ENCODE data around the gene ZNF653. TPM values are rescaled to one million over a fixed set of nuclear protein-coding genes. Genes with fewer than 3 reads are reported as not detected.

Gene ZNF653
- 12.9 TPM for total RNA-seq

GRCh38 chr19:11505504-11506100, at the start of gene ZNF653:
TSS of gene ZNF653 (minus strand) at chr19:11505839. CDS start at chr19:11505786, 53 bp downstream.

GRCh38 chr19:11538232-11539036, 32.8 kb upstream of the ZNF653 start, which contains the start of gene CNN1:
TSS of gene CNN1 (plus strand) at chr19:11538851. CDS start at chr19:11538928, 77 bp downstream.

GRCh38 chr19:11528551-11529341, 23.1 kb upstream of the ZNF653 start, which contains the start of gene ECSIT:
TSS of gene ECSIT (minus strand) at chr19:11529134. CDS start at chr19:11519170, 9,964 bp downstream.

GRCh38 chr19:11480715-11481533, 24.7 kb downstream of the ZNF653 start, which contains the start of gene ELAVL3:
TSS of gene ELAVL3 (minus strand) at chr19:11481046. CDS start at chr19:11480608, 438 bp downstream.

GRCh38 chr19:11435057-11435832, 70.4 kb downstream of the ZNF653 start, which contains the start of the genes ODAD3 and PRKCSH:
TSS of gene ODAD3 (minus strand) at chr19:11435121. CDS start at chr19:11435016, 105 bp downstream.
TSS of gene PRKCSH (plus strand) at chr19:11435635. CDS start at chr19:11436118, 483 bp downstream.

Other genes starting within 250 kb of the ZNF653 start
- gene DOCK6, start 243.3 kb downstream of the ZNF653 start, total RNA-seq = 44.9 TPM
- not detected for gene TSPAN16, start 209.7 kb downstream of the ZNF653 start, total RNA-seq
- 17.7 TPM for gene RAB3D, start 166.2 kb downstream of the ZNF653 start, total RNA-seq
- 83.0 TPM for gene TMEM205, start 159.6 kb downstream of the ZNF653 start, total RNA-seq
- 55.9 TPM for gene CCDC159, start 159.3 kb downstream of the ZNF653 start, total RNA-seq
- 16.8 TPM for gene PLPPR2, start 150.4 kb downstream of the ZNF653 start, total RNA-seq
- 1.5 TPM for gene SWSAP1, start 131.2 kb downstream of the ZNF653 start, total RNA-seq
- 3.4 TPM for gene EPOR, start 121.5 kb downstream of the ZNF653 start, total RNA-seq
- 2.5 TPM for gene RGL3, start 86.5 kb downstream of the ZNF653 start, total RNA-seq
- gene ODAD3, start 70.7 kb downstream of the ZNF653 start, total RNA-seq = 0.27 TPM
- gene PRKCSH, start 70.2 kb downstream of the ZNF653 start, total RNA-seq = 110 TPM
- 38.3 TPM for gene ELAVL3, start 24.8 kb downstream of the ZNF653 start, total RNA-seq
- 43.5 TPM for gene ECSIT, start 23.3 kb upstream of the ZNF653 start, total RNA-seq
- gene CNN1, start 33.0 kb upstream of the ZNF653 start, total RNA-seq = 43.3 TPM
- 23.4 TPM for gene ELOF1, start 53.4 kb upstream of the ZNF653 start, total RNA-seq
- 16.7 TPM for gene ACP5, start 71.8 kb upstream of the ZNF653 start, total RNA-seq
- 56.4 TPM for gene ZNF627, start 91.6 kb upstream of the ZNF653 start, total RNA-seq
- 16.1 TPM for gene ZNF823, start 233.1 kb upstream of the ZNF653 start, total RNA-seq